H1 (cell line): ENCODE results near the gene ZC3H8. TPM values are rescaled to one million over a fixed set of nuclear protein-coding genes. Genes with fewer than 3 reads are reported as not detected.

Source experiments
- CTCF ChIA-PET: fragments of 300-600 bp; sonication (Branson Sonifier 250); formaldehyde crosslinking; loops from one replicate; lab custom pipeline; 2021; ENCODE audit not compliant: partially characterized antibody; lab: Charles Lee
- POLR2A ChIA-PET: fragments of 300-600 bp; sonication (Branson Sonifier 250); formaldehyde crosslinking; loops from one replicate; lab custom pipeline; 2021; ENCODE audit warnings: inconsistent platforms; ENCODE audit not compliant: partially characterized antibody; lab: Charles Lee
- DNase-seq, 2 experiments: peaks; one replicate each; pipeline versions ENCODE4 v3.0.0 to v3.0.0-alpha.2; 2010 to 2022; ENCODE audit warnings: low spot score in 2 of 2, low read depth in 1 of 2, mixed read lengths in 1 of 2
- FAIRE-seq: peaks from 2 replicates; lab custom pipeline; 2011; peaks lifted over from hg19 to GRCh38; lab: Jason Lieb, UNC
- H2AFZ ChIP-seq: 2 replicates; pipeline ENCODE4 v1.8.1; 2012; ENCODE audit warnings: low read length, inconsistent platforms
- H2AK5ac ChIP-seq: 2 replicates; pipeline ENCODE4 v1.6.1; 2013; ENCODE audit warnings: low read depth, low read length
- H2BK120ac ChIP-seq: replicated peaks from 2 replicates; pipeline ENCODE3; 2013; ENCODE audit warnings: low read depth, low read length, inconsistent platforms
- H2BK12ac ChIP-seq: 2 replicates; pipeline ENCODE4 v1.6.1; 2013; ENCODE audit warnings: low read depth, low read length
- H2BK15ac ChIP-seq: 2 replicates; pipeline ENCODE4 v1.6.1; 2013; ENCODE audit warnings: low read length
- H2BK20ac ChIP-seq: 2 replicates; pipeline ENCODE4 v1.6.1; 2013; ENCODE audit warnings: low read length
- H2BK5ac ChIP-seq: 2 replicates; pipeline ENCODE4 v1.6.1; 2013; ENCODE audit warnings: low read depth, low read length
- H3K14ac ChIP-seq: 2 replicates; pipeline ENCODE4 v1.6.1; 2013; ENCODE audit warnings: inconsistent platforms; ENCODE audit not compliant: insufficient read length
- H3K18ac ChIP-seq: 2 replicates; pipeline ENCODE4 v1.6.1; 2013; ENCODE audit warnings: low read length; ENCODE audit errors: extremely low read depth
- H3K23ac ChIP-seq: 2 replicates; pipeline ENCODE4 v1.6.1; 2013; ENCODE audit warnings: inconsistent platforms; ENCODE audit not compliant: insufficient read length
- H3K23me2 ChIP-seq: 2 replicates; pipeline ENCODE4 v1.6.1; 2013; ENCODE audit warnings: low read depth, low read length
- H3K27ac ChIP-seq: 2 replicates; pipeline ENCODE4 v1.6.1; 2011; ENCODE audit warnings: low read depth, low read length, inconsistent platforms
- H3K27me3 ChIP-seq, 4 experiments: replicated peaks in 1 of 4; 1 replicate in 1 of 4; 2 replicates in 3 of 4; pipeline versions ENCODE4 v1.6.1 to v1.8.1; 2011 to 2013; ENCODE audit warnings: low read length in 3 of 4, mild to moderate bottlenecking in 3 of 4, inconsistent platforms in 2 of 4, mixed read lengths in 2 of 4, moderate library complexity in 1 of 4; ENCODE audit not compliant: control insufficient read depth in 3 of 4, insufficient read depth in 3 of 4; ENCODE audit errors: extremely low read depth in 1 of 4
- H3K36me3 ChIP-seq, 4 experiments: 2 replicates each; pipeline versions ENCODE4 v1.6.1 to v1.8.1; 2011 to 2013; ENCODE audit warnings: mild to moderate bottlenecking in 4 of 4, low read length in 3 of 4, moderate library complexity in 2 of 4, control low read depth in 1 of 4, inconsistent platforms in 1 of 4; ENCODE audit not compliant: insufficient read depth in 4 of 4, control insufficient read depth in 2 of 4
- H3K4ac ChIP-seq: replicated peaks from 2 replicates; pipeline ENCODE3; 2013; ENCODE audit warnings: low read length, low read depth, mixed read lengths, inconsistent platforms; ENCODE audit not compliant: insufficient read length
- H3K4me1 ChIP-seq, 4 experiments: replicated peaks in 1 of 4; 1 replicate in 1 of 4; 2 replicates in 3 of 4; pipeline versions ENCODE4 v1.6.1 to v1.8.1; 2011 to 2013; ENCODE audit warnings: low read length in 3 of 4, inconsistent platforms in 2 of 4, mixed read lengths in 1 of 4; ENCODE audit not compliant: insufficient read depth in 4 of 4, control insufficient read depth in 3 of 4
- H3K4me2 ChIP-seq, 2 experiments: 2 replicates each; pipeline versions ENCODE4 v1.6.1 to v1.8.1; 2011 to 2013; ENCODE audit warnings: low read depth in 2 of 2, low read length in 2 of 2, control low read depth in 1 of 2, inconsistent platforms in 1 of 2, mild to moderate bottlenecking in 1 of 2; ENCODE audit not compliant: insufficient read depth in 1 of 2
- H3K4me3 ChIP-seq, 4 experiments: fragments of 200-600, 300-600 bp in 1 of 4; sonication (generic), shearing (Covaris generic), sonication (Bioruptor Twin) in 1 of 4; 2 replicates each; pipeline versions ENCODE4 v1.5.1 to v1.8.1; 2011 to 2016; ENCODE audit warnings: low read length in 4 of 4, low read depth in 3 of 4, control low read depth in 2 of 4, inconsistent platforms in 2 of 4, mild to moderate bottlenecking in 2 of 4, mixed read lengths in 1 of 4, moderate library complexity in 1 of 4; ENCODE audit not compliant: insufficient read depth in 2 of 4; ENCODE audit errors: extremely low read depth in 1 of 4
- H3K56ac ChIP-seq: replicated peaks from 2 replicates; pipeline ENCODE3; 2013; ENCODE audit warnings: low read depth, mild to moderate bottlenecking, mixed read lengths, low read length, inconsistent platforms; ENCODE audit not compliant: insufficient read length
- H3K79me1 ChIP-seq: 2 replicates; pipeline ENCODE4 v1.6.1; 2013; ENCODE audit warnings: low read depth, low read length, control low read depth
- H3K79me2 ChIP-seq, 2 experiments: 2 replicates each; pipeline versions ENCODE4 v1.6.1 to v1.8.1; 2012 to 2013; ENCODE audit warnings: low read length in 2 of 2, mild to moderate bottlenecking in 2 of 2, inconsistent platforms in 1 of 2; ENCODE audit not compliant: insufficient read depth in 2 of 2, control insufficient read depth in 1 of 2
- H3K9ac ChIP-seq, 4 experiments: replicated peaks in 1 of 4; 1 replicate in 1 of 4; 2 replicates in 3 of 4; pipeline versions ENCODE4 v1.6.1 to v1.8.1; 2011 to 2013; ENCODE audit warnings: low read depth in 3 of 4, low read length in 3 of 4, control low read depth in 2 of 4, mild to moderate bottlenecking in 2 of 4, moderate library complexity in 2 of 4, inconsistent platforms in 1 of 4; ENCODE audit errors: extremely low read depth in 1 of 4
- H3K9me3 ChIP-seq, 2 experiments: 2 replicates each; pipeline versions ENCODE4 v1.6.1 to v1.8.1; 2012 to 2013; ENCODE audit warnings: mild to moderate bottlenecking in 2 of 2, moderate library complexity in 2 of 2, control low read depth in 1 of 2, inconsistent platforms in 1 of 2, low read depth in 1 of 2, low read length in 1 of 2, mixed read lengths in 1 of 2; ENCODE audit not compliant: insufficient read depth in 2 of 2
- H4K20me1 ChIP-seq, 2 experiments: replicated peaks in 1 of 2; 2 replicates each; pipeline versions ENCODE3 to v1.8.1; 2011 to 2013; ENCODE audit warnings: inconsistent platforms in 2 of 2, low read length in 2 of 2, mild to moderate bottlenecking in 1 of 2; ENCODE audit not compliant: insufficient read depth in 2 of 2, control insufficient read depth in 1 of 2
- H4K5ac ChIP-seq: 2 replicates; pipeline ENCODE4 v1.6.1; 2013; ENCODE audit warnings: low read length, low read depth, mixed read lengths, inconsistent platforms; ENCODE audit not compliant: insufficient read length
- H4K8ac ChIP-seq: 2 replicates; pipeline ENCODE4 v1.8.0; 2013; ENCODE audit warnings: mild to moderate bottlenecking, moderate library complexity, low read length, inconsistent platforms; ENCODE audit not compliant: insufficient read depth; ENCODE audit errors: extremely low read depth
- H4K91ac ChIP-seq: replicated peaks from 2 replicates; pipeline ENCODE3; 2013; ENCODE audit warnings: low read length, mixed read lengths, inconsistent platforms; ENCODE audit not compliant: insufficient read length
- EZH2 ChIP-seq: fragments of 200-600 bp; sonication (generic); IDR thresholded peaks from 2 replicates; pipeline ENCODE4 v1.7.1; 2012; ENCODE audit warnings: low read depth, mild to moderate bottlenecking, moderate library complexity, low read length, inconsistent platforms; ENCODE audit not compliant: severe bottlenecking
- NANOG ChIP-seq: IDR thresholded peaks from 2 replicates; pipeline ENCODE4 v1.6.1; 2011; ENCODE audit warnings: low read length, low read depth, mild to moderate bottlenecking, inconsistent platforms; ENCODE audit not compliant: insufficient read depth, poor library complexity, severe bottlenecking
- POLR2AphosphoS5 ChIP-seq: IDR thresholded peaks from 2 replicates; pipeline ENCODE4 v1.6.1; 2011; ENCODE audit warnings: low read depth, low read length
- RFX5 ChIP-seq: IDR thresholded peaks from 2 replicates; pipeline ENCODE4 v1.6.1; 2011; ENCODE audit warnings: low read depth, low read length, improper control_type of control experiment, borderline replicate concordance
- TAF1 ChIP-seq: IDR thresholded peaks from 2 replicates; pipeline ENCODE4 v1.6.1; 2011; ENCODE audit warnings: mild to moderate bottlenecking, low read depth, low read length
- WGBS, 2 experiments: shearing (Covaris generic) in 1 of 2; methylation state at CpG; one replicate each; pipeline versions ENCODE4 v1.1.6 to v1.1.7; 2013 to 2015; ENCODE audit warnings: low lambda C conversion rate in 2 of 2, mixed read lengths in 2 of 2, inconsistent platforms in 1 of 2, low coverage in 1 of 2, missing lambda C conversion rate in 1 of 2; ENCODE audit not compliant: insufficient replicate concordance in 2 of 2, insufficient coverage in 1 of 2, insufficient read length in 1 of 2; ENCODE audit errors: extremely low coverage in 1 of 2, missing lambda C conversion rate in 1 of 2; 5-methylcytosine and 5-hydroxymethylcytosine counted together
- polyA plus RNA-seq, 7 experiments: library from polyadenylated mRNA; depleted of rRNA in 3 of 7; stranded (reverse) in 5 of 7; unstranded in 2 of 7; fragments of >200 nt in 5 of 7; fragments of 200-250 nt in 2 of 7; gene quantifications; 1 replicate in 5 of 7; 2 replicates in 1 of 7; 4 replicates in 1 of 7; pipeline versions ENCODE4 v1.2.1 to v1.2.3, GENCODE V29; 2011 to 2013; ENCODE audit warnings: missing spikeins in 2 of 7, mixed read lengths in 2 of 7
- total RNA-seq: library from RNA; stranded (reverse); fragmentation: NEBNext Ultra II Directional; extraction: Animal tissue kit (Norgen Biotek cat#: 25700); gene quantifications from 2 replicates; pipeline ENCODE4 v1.2.1, GENCODE V29; 2021

Gene ZC3H8
- total and polyA plus RNA-seq, 2 of the 8 experiments (the other 6 are each of a cell fraction or from before 2014, with no cell fraction given) = 1.9 to 7.1 TPM

GRCh38 chr2:112290088-112290487, 35.2 kb upstream of the ZC3H8 start:
- Histone ChIP-seq H2BK12ac (no peak overlapping the region), H3K9me3 (no peaks in the 10 kb centered on the region), H4K8ac (no peak overlapping the region), H3K23ac (no peak overlapping the region), H2AFZ (no peak overlapping the region), H3K23me2 (no peaks in the 10 kb centered on the region), H2BK20ac (no peak overlapping the region), H3K36me3 (no peaks in the 10 kb centered on the region), H3K18ac (no peak overlapping the region), H4K20me1 (no peaks in the 10 kb centered on the region), H3K4me3 (no peak overlapping the region), H2BK120ac (no peak overlapping the region), H4K5ac (no peak overlapping the region), H3K4ac (no peak overlapping the region), H4K91ac (no peak overlapping the region), H3K4me2 (no peak overlapping the region), H3K27ac (no peak overlapping the region), H2AK5ac (no peak overlapping the region), H3K27me3 (no peaks in the 10 kb centered on the region), H2BK5ac (no peak overlapping the region), H2BK15ac (no peak overlapping the region), H3K9ac (no peak overlapping the region), H3K14ac (no peak overlapping the region), H3K79me1 (no peaks in the 10 kb centered on the region), H3K56ac (no peak overlapping the region), H3K79me2 (no peaks in the 10 kb centered on the region), H3K4me1 (no peaks in the 10 kb centered on the region)
- 87% methylated on average over 3 of the region's 3 CpGs; no CpG with 5 or more reads in 1 of the 2 experiments for WGBS, 2 experiments
- POLR2A ChIA-PET = no interaction called here
- FAIRE-seq = no peak
- no peak for TF ChIP-seq EZH2
- TF ChIP-seq TAF1 = no peak
- TF ChIP-seq POLR2AphosphoS5 = no peak
- TF ChIP-seq RFX5 = no peak
- no peak for TF ChIP-seq NANOG
- CTCF ChIA-PET = no interaction called here
- DNase-seq = no peak
